ENCODE data around the gene MYD88. TPM values are rescaled to one million over a fixed set of nuclear protein-coding genes. Genes with fewer than 3 reads are reported as not detected.

The MYD88 gene
- polyA plus RNA-seq, 3 donors = 286 to 427 (median 398) TPM

GRCh38 chr3:38124324-38125122, 13.9 kb upstream of the MYD88 start:
- WGBS (ENCODE audit: insufficient coverage) = 97% methylated on average over 4 of the region's 7 CpGs
- Mint-ChIP-seq H3K4me3 (no peak overlapping the region), H3K9me3 (no peaks in the 10 kb centered on the region), H3K4me1 (no peaks in the 10 kb centered on the region), H3K27me3 (ENCODE audit: low read depth in 3 of 3) (no peaks in the 10 kb centered on the region), H3K27ac (no peak overlapping the region), H3K36me3 (peaks cover 87 to 97% of the 10 kb centered on the region in 2 donors)
- no peaks in the 10 kb centered on the region for H3K27me3 ChIP-seq (ENCODE audit: control insufficient read depth in 2 of 2, insufficient read depth in 2 of 2, low read length in 2 of 2)
- no peak overlapping the region for H3K9ac ChIP-seq (ENCODE audit: insufficient read depth, low read length, poor library complexity, severe bottlenecking)
- no peaks in the 10 kb centered on the region for H3K4me1 ChIP-seq (ENCODE audit: control insufficient read depth in 1 of 2, insufficient read depth in 2 of 2, low read length in 2 of 2)
- TF ChIP-seq CTCF (IDR thresholded peaks at IDR 0.05) = no peak
- H4K20me1 ChIP-seq (ENCODE audit: insufficient read depth, low read length) = peaks cover 95% of the 10 kb centered on the region
- H3K4me2 ChIP-seq (replicated peaks; ENCODE audit: extremely low read depth, low read length, poor library complexity, severe bottlenecking) = no peak overlapping the region
- intact Hi-C loops (cut with micrococcal nuclease) = no loop called here
- H3K36me3 ChIP-seq (replicated peaks in 1 of 2; ENCODE audit: control insufficient read depth in 1 of 2, insufficient read depth in 2 of 2, low read length in 2 of 2) = peaks cover 95 to 100% of the 10 kb centered on the region in 2 donors
- H3K79me2 ChIP-seq (ENCODE audit: insufficient read depth, low read length) = peaks cover 8% of the 10 kb centered on the region
- H3K27ac ChIP-seq (ENCODE audit: low read depth in 1 of 2, low read length in 2 of 2) = no peak overlapping the region
- H3K9me3 ChIP-seq (replicated peaks in 1 of 2; ENCODE audit: control insufficient read depth in 1 of 2, insufficient read depth in 1 of 2, low read length in 2 of 2) = no peaks in the 10 kb centered on the region
- no peak overlapping the region for H3K4me3 ChIP-seq (replicated peaks in 1 of 3; ENCODE audit: low read depth in 2 of 3, low read length in 3 of 3)
- H2AFZ ChIP-seq (ENCODE audit: insufficient read depth, low read depth, low read length, poor library complexity, severe bottlenecking) = no peak overlapping the region
- DNase-seq = no peak

DNA sequence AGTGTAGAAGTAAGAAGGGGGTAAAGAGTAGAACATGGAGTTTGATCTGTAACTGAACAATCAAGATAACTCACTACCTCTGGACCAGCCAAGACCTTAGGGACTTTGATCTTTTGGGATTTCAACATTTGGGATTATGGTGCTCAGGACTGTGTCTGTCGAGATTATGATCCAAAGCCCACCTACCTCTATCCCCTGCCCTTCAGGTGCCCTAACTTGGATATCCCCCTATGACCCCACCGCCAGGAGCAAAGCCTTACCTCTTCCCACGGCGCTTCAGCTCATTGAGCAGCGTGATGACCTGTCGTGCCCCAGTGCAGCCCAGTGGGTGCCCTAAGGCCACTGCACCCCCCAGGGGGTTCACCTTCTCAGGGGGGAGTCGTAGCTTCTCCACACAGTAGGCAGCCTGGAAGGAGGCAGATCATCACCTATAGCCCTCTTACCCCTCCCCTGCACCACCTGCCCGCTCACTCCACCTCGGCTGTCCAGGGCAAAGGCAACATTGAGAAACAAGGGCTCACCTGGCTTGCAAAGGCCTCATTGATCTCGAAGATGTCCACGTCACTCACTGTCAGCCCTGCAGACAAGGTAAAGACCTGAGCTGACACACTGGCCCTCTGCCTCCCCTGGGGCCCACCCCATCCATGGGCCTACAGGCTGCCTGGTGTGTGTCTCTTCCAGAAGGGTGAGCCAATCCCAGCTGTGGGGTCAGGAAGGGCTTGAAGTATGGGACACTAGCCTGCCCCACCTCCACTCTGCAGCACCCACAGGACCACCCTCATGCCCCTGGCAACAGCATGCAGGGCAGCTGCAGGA, 12.9 kb upstream of the MYD88 start:
- Mint-ChIP-seq H3K9me3 (no peaks in the 10 kb centered on the region), H3K4me3 (no peak overlapping the region), H3K27me3 (ENCODE audit: low read depth in 3 of 3) (no peaks in the 10 kb centered on the region), H3K4me1 (no peaks in the 10 kb centered on the region), H3K27ac (peak overlapping the region in 3 of 7 donors; percentile 3 to 80 (median 9)), H3K36me3 (peaks cover 87 to 98% of the 10 kb centered on the region in 2 donors)
- H3K4me3 ChIP-seq (replicated peaks in 1 of 3; ENCODE audit: low read depth in 2 of 3, low read length in 3 of 3) = no peak overlapping the region
- no peak overlapping the region for H3K4me2 ChIP-seq (replicated peaks; ENCODE audit: extremely low read depth, low read length, poor library complexity, severe bottlenecking)
- no peak overlapping the region for H3K27ac ChIP-seq (ENCODE audit: low read depth in 1 of 2, low read length in 2 of 2)
- H3K4me1 ChIP-seq (ENCODE audit: control insufficient read depth in 1 of 2, insufficient read depth in 2 of 2, low read length in 2 of 2) = no peaks in the 10 kb centered on the region
- no peaks in the 10 kb centered on the region for H3K27me3 ChIP-seq (ENCODE audit: control insufficient read depth in 2 of 2, insufficient read depth in 2 of 2, low read length in 2 of 2)
- peaks cover 16% of the 10 kb centered on the region for H3K79me2 ChIP-seq (ENCODE audit: insufficient read depth, low read length)
- no peak overlapping the region for H3K9ac ChIP-seq (ENCODE audit: insufficient read depth, low read length, poor library complexity, severe bottlenecking)
- peaks cover 99% of the 10 kb centered on the region for H4K20me1 ChIP-seq (ENCODE audit: insufficient read depth, low read length)
- H2AFZ ChIP-seq (ENCODE audit: insufficient read depth, low read depth, low read length, poor library complexity, severe bottlenecking) = no peak overlapping the region
- TF ChIP-seq CTCF (IDR thresholded peaks at IDR 0.05) = no peak
- H3K9me3 ChIP-seq (replicated peaks in 1 of 2; ENCODE audit: control insufficient read depth in 1 of 2, insufficient read depth in 1 of 2, low read length in 2 of 2) = no peaks in the 10 kb centered on the region
- WGBS (ENCODE audit: insufficient coverage) = 98% methylated on average over 9 of the region's 11 CpGs
- H3K36me3 ChIP-seq (replicated peaks in 1 of 2; ENCODE audit: control insufficient read depth in 1 of 2, insufficient read depth in 2 of 2, low read length in 2 of 2) = peaks cover 96 to 100% of the 10 kb centered on the region in 2 donors
- intact Hi-C loops (cut with micrococcal nuclease) = no loop called here
- DNase-seq = no peak

Data from CD14-positive monocyte (primary cell).